HG03097 (cell line): Measurements from ENCODE around the gene SRP9.
"Not testable (repeated sequence)": the region's sequence is repeated elsewhere in the genome, so short reads cannot be mapped to it uniquely, and the experiment has no call there.

Experiments used
- ATAC-seq: cut with Tn5 transposase; IDR thresholded peaks from one replicate; pipeline ENCODE4 v1.9.1; 2021; ENCODE audit not compliant: unreplicated experiment, low FRiP score

The SRP9 gene

GRCh38 chr1:225835856-225836255 lies 58.2 kb downstream of the SRP9 start:
- ATAC-seq: no peak

GRCh38 chr1:225836296-225836695 lies 58.7 kb downstream of the SRP9 start:
- not testable (repeated sequence) for ATAC-seq

GRCh38 chr1:225838793-225839192 lies 61.2 kb downstream of the SRP9 start:
- no peak for ATAC-seq
